HG03108 (cell line): ENCODE measurements around the gene OS9.
"Not testable (repeated sequence)": the region's sequence is repeated elsewhere in the genome, so short reads cannot be mapped to it uniquely, and the experiment has no call there.

ENCODE experiments used
- ATAC-seq: cut with Tn5 transposase; IDR thresholded peaks from one replicate; pipeline ENCODE4 v1.9.1; 2021; ENCODE audit warnings: moderate library complexity; ENCODE audit not compliant: unreplicated experiment

Gene OS9

GRCh38 chr12:57721846-57722608, 28.1 kb downstream of the OS9 start:
- not testable (repeated sequence) for ATAC-seq

- ATAC-seq, result no peak
Observed at GRCh38 chr12:57722716-57723629, 29.0 kb downstream of the OS9 start.

- ATAC-seq, result no peak
Observed at GRCh38 chr12:57723630-57723962, 29.7 kb downstream of the OS9 start.

GRCh38 chr12:57724003-57724935, 30.3 kb downstream of the OS9 start:
- no peak for ATAC-seq

- no peak for ATAC-seq
Observed at GRCh38 chr12:57724936-57725740, 31.2 kb downstream of the OS9 start.

- ATAC-seq, result no peak
Observed at GRCh38 chr12:57725851-57726150, 31.9 kb downstream of the OS9 start.

GRCh38 chr12:57726151-57726883, 32.4 kb downstream of the OS9 start:
- no peak for ATAC-seq

- ATAC-seq, result no peak
Observed at GRCh38 chr12:57726884-57727757, 33.2 kb downstream of the OS9 start.

- ATAC-seq, result no peak
Observed at GRCh38 chr12:57727758-57728395, 33.9 kb downstream of the OS9 start.

GRCh38 chr12:57729321-57729844, 35.5 kb downstream of the OS9 start:
- ATAC-seq, result no peak

GRCh38 chr12:57730336-57731067, 36.6 kb downstream of the OS9 start:
- no peak for ATAC-seq

GRCh38 chr12:57731411-57732080, 37.6 kb downstream of the OS9 start:
- no peak for ATAC-seq

- no peak for ATAC-seq
Observed at GRCh38 chr12:57732270-57732669, 38.3 kb downstream of the OS9 start.

- ATAC-seq, result no peak
Observed at GRCh38 chr12:57732726-57733593, 39.0 kb downstream of the OS9 start.

- no peak for ATAC-seq
Observed at GRCh38 chr12:57733928-57734327, 40.0 kb downstream of the OS9 start.

- no peak for ATAC-seq
Observed at GRCh38 chr12:57734591-57734990, 40.7 kb downstream of the OS9 start.
